ENCODE measurements around the gene ST8SIA2.

DNA sequence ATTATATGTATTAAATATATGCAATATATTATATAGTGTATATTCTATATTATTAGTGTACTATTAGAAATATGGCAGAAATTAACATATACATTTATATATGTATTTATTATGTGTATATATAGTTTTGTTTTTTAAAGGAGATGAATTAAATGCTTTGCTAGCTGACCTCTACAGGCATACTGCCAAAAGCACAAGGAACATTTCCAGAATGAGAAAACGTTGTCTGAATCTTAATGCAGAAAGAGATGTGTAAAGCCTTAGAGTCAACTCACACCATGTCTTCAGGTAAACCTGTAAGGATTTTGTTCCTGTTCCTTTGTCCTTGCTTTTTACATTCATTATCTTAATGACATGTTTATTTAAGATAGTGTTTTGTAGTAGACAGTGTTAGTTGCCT, 111.9 kb downstream of the ST8SIA2 start:
- TF ChIP-seq, protein P1, sequence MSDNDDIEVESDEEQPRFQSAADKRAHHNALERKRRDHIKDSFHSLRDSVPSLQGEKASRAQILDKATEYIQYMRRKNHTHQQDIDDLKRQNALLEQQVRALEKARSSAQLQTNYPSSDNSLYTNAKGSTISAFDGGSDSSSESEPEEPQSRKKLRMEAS (IDR thresholded peaks at IDR 0.05): no peak
- TF ChIP-seq, protein P2, sequence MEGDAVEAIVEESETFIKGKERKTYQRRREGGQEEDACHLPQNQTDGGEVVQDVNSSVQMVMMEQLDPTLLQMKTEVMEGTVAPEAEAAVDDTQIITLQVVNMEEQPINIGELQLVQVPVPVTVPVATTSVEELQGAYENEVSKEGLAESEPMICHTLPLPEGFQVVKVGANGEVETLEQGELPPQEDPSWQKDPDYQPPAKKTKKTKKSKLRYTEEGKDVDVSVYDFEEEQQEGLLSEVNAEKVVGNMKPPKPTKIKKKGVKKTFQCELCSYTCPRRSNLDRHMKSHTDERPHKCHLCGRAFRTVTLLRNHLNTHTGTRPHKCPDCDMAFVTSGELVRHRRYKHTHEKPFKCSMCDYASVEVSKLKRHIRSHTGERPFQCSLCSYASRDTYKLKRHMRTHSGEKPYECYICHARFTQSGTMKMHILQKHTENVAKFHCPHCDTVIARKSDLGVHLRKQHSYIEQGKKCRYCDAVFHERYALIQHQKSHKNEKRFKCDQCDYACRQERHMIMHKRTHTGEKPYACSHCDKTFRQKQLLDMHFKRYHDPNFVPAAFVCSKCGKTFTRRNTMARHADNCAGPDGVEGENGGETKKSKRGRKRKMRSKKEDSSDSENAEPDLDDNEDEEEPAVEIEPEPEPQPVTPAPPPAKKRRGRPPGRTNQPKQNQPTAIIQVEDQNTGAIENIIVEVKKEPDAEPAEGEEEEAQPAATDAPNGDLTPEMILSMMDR (IDR thresholded peaks at IDR 0.05; ENCODE audit: low read depth, low read length, missing input control): no peak
- TF ChIP-seq SP1 (IDR thresholded peaks at IDR 0.05): no peak
